Stimulated activated CD8-positive, alpha-beta memory T cell treated with anti-CD3 and anti-CD28 coated beads, Interleukin-7, amount 100 ng/mL, for 4 hours (primary cell): ENCODE measurements around the gene CD74.
"Not testable (repeated sequence)": the region's sequence is repeated elsewhere in the genome, so short reads cannot be mapped to it uniquely, and the experiment has no call there.

ENCODE experiments used
- DNase-seq, 2 donors: peaks; one replicate each; pipeline ENCODE4 v3.0.0-alpha.2; 2020; ENCODE audit warnings: low read depth in 2 of 2

Gene CD74

GRCh38 chr5:150412319-150413175 lies at the start of gene CD74:
Gene CD74 (minus strand): TSS chr5:150412910. CDS start chr5:150412749, 161 bp downstream.
- DNase-seq: peak; percentile 89 to 91

- DNase-seq: no peak
Observed at GRCh38 chr5:150461231-150461630, 48.5 kb upstream of the CD74 start.

- no peak for DNase-seq
Observed at GRCh38 chr5:150460781-150461180, 48.1 kb upstream of the CD74 start.

GRCh38 chr5:150458802-150459557 lies 46.3 kb upstream of the CD74 start:
- peak; percentile 75 to 76 for DNase-seq

- no peak for DNase-seq
Observed at GRCh38 chr5:150457562-150458240, 45.0 kb upstream of the CD74 start.

GRCh38 chr5:150457121-150457520 lies 44.4 kb upstream of the CD74 start:
- no peak for DNase-seq

GRCh38 chr5:150454492-150455229 lies 42.0 kb upstream of the CD74 start:
- DNase-seq: no peak

- DNase-seq: not testable (repeated sequence)
Observed at GRCh38 chr5:150454027-150454426, 41.3 kb upstream of the CD74 start.

GRCh38 chr5:150452914-150453313 lies 40.2 kb upstream of the CD74 start:
- DNase-seq: no peak

- no peak for DNase-seq
Observed at GRCh38 chr5:150451594-150451993, 38.9 kb upstream of the CD74 start.

GRCh38 chr5:150449517-150450339 lies 37.0 kb upstream of the CD74 start, which contains the start of gene RPS14:
Gene RPS14 (minus strand): TSS chr5:150449739. CDS start chr5:150447733, 2,006 bp downstream.
- DNase-seq: peak; percentile 89 to 91

- DNase-seq: no peak
Observed at GRCh38 chr5:150448952-150449516, 36.3 kb upstream of the CD74 start.

- DNase-seq: no peak
Observed at GRCh38 chr5:150448334-150448733, 35.6 kb upstream of the CD74 start.

GRCh38 chr5:150447188-150447587 lies 34.5 kb upstream of the CD74 start:
- DNase-seq: no peak

- DNase-seq: no peak
Observed at GRCh38 chr5:150446583-150446982, 33.9 kb upstream of the CD74 start.

GRCh38 chr5:150446088-150446487 lies 33.4 kb upstream of the CD74 start:
- DNase-seq: no peak

GRCh38 chr5:150444770-150445169 lies 32.1 kb upstream of the CD74 start:
- DNase-seq: no peak

- DNase-seq: no peak
Observed at GRCh38 chr5:150443242-150444075, 30.7 kb upstream of the CD74 start.

- no peak for DNase-seq
Observed at GRCh38 chr5:150442699-150443080, 30.0 kb upstream of the CD74 start.
